ENCODE measurements around the gene RUNX1. TPM values are rescaled to one million over a fixed set of nuclear protein-coding genes. Genes with fewer than 3 reads are reported as not detected.

The RUNX1 gene
- total and polyA plus RNA-seq, 2 of the 13 experiments (the other 11 are each of a cell fraction or from before 2014, with no cell fraction given), result 5.4 to 6.4 TPM

DNA sequence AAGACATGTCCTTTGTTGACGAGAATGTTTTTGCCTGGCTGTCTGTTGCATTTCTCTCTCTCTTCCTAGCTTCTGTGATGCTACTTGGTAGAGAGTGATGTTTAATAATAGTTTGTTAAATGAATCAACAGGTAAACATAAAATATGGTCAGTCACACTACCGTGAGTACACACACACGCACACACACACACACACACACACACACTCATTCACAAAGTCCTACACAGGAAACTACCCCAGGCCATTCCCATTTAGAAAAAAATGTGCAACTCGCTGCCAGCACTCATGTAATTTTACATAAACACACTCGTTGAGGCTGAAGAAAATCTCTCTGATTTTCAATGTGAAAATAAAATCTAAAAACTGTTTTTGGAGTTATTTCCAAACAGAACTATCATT lies 38.7 kb downstream of the RUNX1 start:
- Histone ChIP-seq H2AFZ (ENCODE audit: low read length) (no peak overlapping the region), H3K4me3 (replicated peaks in 1 of 3; ENCODE audit: insufficient read depth in 1 of 3, low read depth in 2 of 3, low read length in 3 of 3) (no peak overlapping the region), H3K27ac (ENCODE audit: extremely low read length, insufficient read depth, low read length) (no peak overlapping the region), H3K79me2 (ENCODE audit: insufficient read depth, low read length) (no peaks in the 10 kb centered on the region), H3K4me2 (ENCODE audit: low read depth, low read length) (no peak overlapping the region), H3K4me1 (ENCODE audit: insufficient read depth, low read length) (peaks cover 24% of the 10 kb centered on the region), H3K27me3 (ENCODE audit: control insufficient read depth in 1 of 2, insufficient read depth in 2 of 2, low read length in 2 of 2) (no peaks in the 10 kb centered on the region), H3K9me3 (ENCODE audit: low read length) (no peaks in the 10 kb centered on the region), H3K36me3 (replicated peaks in 1 of 2; ENCODE audit: control insufficient read depth in 1 of 2, insufficient read depth in 2 of 2, low read length in 2 of 2) (no peaks in the 10 kb centered on the region), H3K9ac (ENCODE audit: insufficient read depth, low read depth, low read length) (no peak overlapping the region), H4K20me1 (ENCODE audit: insufficient read depth, low read length) (no peaks in the 10 kb centered on the region)
- FAIRE-seq (no peak), ATAC-seq (no peak), DNase-seq (ENCODE audit: low spot score) (no peak)
- in situ Hi-C loops (cut with HindIII; ENCODE audit: extremely low pct_ligation_motif_present, low pct_unique_long_range_greater_than_20kb), result no loop called here
- POLR2A ChIA-PET, result no interaction called here
- CTCF ChIA-PET (ENCODE audit: low intra/inter-chr PET ratio, low total read pairs), result no interaction called here
- 75% methylated on average over 5 of the region's 5 CpGs for WGBS (ENCODE audit: low lambda C conversion rate)
- intact Hi-C loops (cut with micrococcal nuclease; ENCODE audit: unreplicated experiment), result no loop called here
- BruUV-seq (replicated peaks), result no TSS peak
- TF ChIP-seq, protein P1, sequence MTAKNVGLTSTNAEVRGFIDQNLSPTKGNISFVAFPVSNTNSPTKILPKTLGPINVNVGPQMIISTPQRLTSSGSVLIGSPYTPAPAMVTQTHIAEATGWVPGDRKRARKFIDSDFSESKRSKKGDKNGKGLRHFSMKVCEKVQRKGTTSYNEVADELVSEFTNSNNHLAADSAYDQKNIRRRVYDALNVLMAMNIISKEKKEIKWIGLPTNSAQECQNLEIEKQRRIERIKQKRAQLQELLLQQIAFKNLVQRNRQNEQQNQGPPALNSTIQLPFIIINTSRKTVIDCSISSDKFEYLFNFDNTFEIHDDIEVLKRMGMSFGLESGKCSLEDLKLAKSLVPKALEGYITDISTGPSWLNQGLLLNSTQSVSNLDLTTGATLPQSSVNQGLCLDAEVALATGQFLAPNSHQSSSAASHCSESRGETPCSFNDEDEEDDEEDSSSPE (CRISPR knock-in tag; IDR thresholded peaks at IDR 0.05), result no peak

DNA sequence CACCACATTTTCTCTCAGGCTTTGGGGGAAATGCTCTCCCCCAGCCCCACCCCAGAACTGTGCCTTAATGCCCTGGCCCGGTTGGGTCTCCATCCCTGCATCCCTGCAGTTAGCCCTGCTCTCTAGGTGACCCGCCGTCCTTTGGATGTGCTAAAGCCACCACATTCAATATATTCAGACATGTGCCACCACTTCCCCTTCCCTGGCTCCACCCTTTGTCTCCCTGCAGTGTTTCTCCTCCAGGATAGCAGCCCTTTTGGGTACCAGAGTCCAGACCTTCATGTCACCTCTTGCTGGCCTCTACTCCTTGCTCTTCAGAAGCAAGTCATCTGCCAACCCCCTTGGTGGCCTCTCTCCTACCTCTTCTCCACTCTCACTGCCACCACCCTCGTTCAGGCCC lies 41.8 kb downstream of the RUNX1 start:
- intact Hi-C loops (cut with micrococcal nuclease; ENCODE audit: unreplicated experiment) (no loop called here), in situ Hi-C loops (cut with HindIII; ENCODE audit: extremely low pct_ligation_motif_present, low pct_unique_long_range_greater_than_20kb) (no loop called here)
- no peaks in the 10 kb centered on the region for H4K20me1 ChIP-seq (ENCODE audit: insufficient read depth, low read length)
- FAIRE-seq, result no peak
- H3K9me3 ChIP-seq (ENCODE audit: low read length), result no peaks in the 10 kb centered on the region
- H3K27me3 ChIP-seq (ENCODE audit: control insufficient read depth in 1 of 2, insufficient read depth in 2 of 2, low read length in 2 of 2), result no peaks in the 10 kb centered on the region
- H3K4me1 ChIP-seq (ENCODE audit: insufficient read depth, low read length), result peaks cover 10% of the 10 kb centered on the region; the same call in 1 of the 2 replicates
- H3K4me2 ChIP-seq (ENCODE audit: low read depth, low read length), result no peak overlapping the region
- no peaks in the 10 kb centered on the region for H3K79me2 ChIP-seq (ENCODE audit: insufficient read depth, low read length)
- no peak for ATAC-seq
- 79% methylated on average over 4 of the region's 4 CpGs for WGBS (ENCODE audit: low lambda C conversion rate)
- H3K27ac ChIP-seq (ENCODE audit: extremely low read length, insufficient read depth, low read length), result no peak overlapping the region
- no TSS peak for BruUV-seq (replicated peaks)
- H3K36me3 ChIP-seq (replicated peaks in 1 of 2; ENCODE audit: control insufficient read depth in 1 of 2, insufficient read depth in 2 of 2, low read length in 2 of 2), result no peaks in the 10 kb centered on the region
- no peak overlapping the region for H3K9ac ChIP-seq (ENCODE audit: insufficient read depth, low read depth, low read length)
- no peak overlapping the region for H3K4me3 ChIP-seq (replicated peaks in 1 of 3; ENCODE audit: insufficient read depth in 1 of 3, low read depth in 2 of 3, low read length in 3 of 3)
- ChIA-PET POLR2A (no interaction called here), CTCF (ENCODE audit: low intra/inter-chr PET ratio, low total read pairs) (no interaction called here)
- H2AFZ ChIP-seq (ENCODE audit: low read length), result no peak overlapping the region
- no peak for DNase-seq (ENCODE audit: low spot score)
- TF ChIP-seq, protein P2, sequence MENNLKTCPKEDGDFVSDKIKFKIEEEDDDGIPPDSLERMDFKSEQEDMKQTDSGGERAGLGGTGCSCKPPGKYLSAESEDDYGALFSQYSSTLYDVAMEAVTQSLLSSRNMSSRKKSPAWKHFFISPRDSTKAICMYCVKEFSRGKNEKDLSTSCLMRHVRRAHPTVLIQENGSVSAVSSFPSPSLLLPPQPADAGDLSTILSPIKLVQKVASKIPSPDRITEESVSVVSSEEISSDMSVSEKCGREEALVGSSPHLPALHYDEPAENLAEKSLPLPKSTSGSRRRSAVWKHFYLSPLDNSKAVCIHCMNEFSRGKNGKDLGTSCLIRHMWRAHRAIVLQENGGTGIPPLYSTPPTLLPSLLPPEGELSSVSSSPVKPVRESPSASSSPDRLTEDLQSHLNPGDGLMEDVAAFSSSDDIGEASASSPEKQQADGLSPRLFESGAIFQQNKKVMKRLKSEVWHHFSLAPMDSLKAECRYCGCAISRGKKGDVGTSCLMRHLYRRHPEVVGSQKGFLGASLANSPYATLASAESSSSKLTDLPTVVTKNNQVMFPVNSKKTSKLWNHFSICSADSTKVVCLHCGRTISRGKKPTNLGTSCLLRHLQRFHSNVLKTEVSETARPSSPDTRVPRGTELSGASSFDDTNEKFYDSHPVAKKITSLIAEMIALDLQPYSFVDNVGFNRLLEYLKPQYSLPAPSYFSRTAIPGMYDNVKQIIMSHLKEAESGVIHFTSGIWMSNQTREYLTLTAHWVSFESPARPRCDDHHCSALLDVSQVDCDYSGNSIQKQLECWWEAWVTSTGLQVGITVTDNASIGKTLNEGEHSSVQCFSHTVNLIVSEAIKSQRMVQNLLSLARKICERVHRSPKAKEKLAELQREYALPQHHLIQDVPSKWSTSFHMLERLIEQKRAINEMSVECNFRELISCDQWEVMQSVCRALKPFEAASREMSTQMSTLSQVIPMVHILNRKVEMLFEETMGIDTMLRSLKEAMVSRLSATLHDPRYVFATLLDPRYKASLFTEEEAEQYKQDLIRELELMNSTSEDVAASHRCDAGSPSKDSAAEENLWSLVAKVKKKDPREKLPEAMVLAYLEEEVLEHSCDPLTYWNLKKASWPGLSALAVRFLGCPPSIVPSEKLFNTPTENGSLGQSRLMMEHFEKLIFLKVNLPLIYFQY (CRISPR knock-in tag; IDR thresholded peaks at IDR 0.05; ENCODE audit: borderline replicate concordance), result no peak
- TF ChIP-seq KDM5A (IDR thresholded peaks at IDR 0.05; ENCODE audit: borderline replicate concordance, low read length), result no peak
- TF ChIP-seq ZNF484 (CRISPR knock-in tag; IDR thresholded peaks at IDR 0.05; ENCODE audit: borderline replicate concordance, low read depth), result no peak
- no peak for TF ChIP-seq NAIF1 (CRISPR knock-in tag; IDR thresholded peaks at IDR 0.05; ENCODE audit: borderline replicate concordance)
- no peak for TF ChIP-seq PHF8 (CRISPR knock-in tag; IDR thresholded peaks at IDR 0.05)
- TF ChIP-seq, protein P3, sequence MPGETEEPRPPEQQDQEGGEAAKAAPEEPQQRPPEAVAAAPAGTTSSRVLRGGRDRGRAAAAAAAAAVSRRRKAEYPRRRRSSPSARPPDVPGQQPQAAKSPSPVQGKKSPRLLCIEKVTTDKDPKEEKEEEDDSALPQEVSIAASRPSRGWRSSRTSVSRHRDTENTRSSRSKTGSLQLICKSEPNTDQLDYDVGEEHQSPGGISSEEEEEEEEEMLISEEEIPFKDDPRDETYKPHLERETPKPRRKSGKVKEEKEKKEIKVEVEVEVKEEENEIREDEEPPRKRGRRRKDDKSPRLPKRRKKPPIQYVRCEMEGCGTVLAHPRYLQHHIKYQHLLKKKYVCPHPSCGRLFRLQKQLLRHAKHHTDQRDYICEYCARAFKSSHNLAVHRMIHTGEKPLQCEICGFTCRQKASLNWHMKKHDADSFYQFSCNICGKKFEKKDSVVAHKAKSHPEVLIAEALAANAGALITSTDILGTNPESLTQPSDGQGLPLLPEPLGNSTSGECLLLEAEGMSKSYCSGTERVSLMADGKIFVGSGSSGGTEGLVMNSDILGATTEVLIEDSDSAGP (CRISPR knock-in tag; IDR thresholded peaks at IDR 0.05; ENCODE audit: borderline replicate concordance), result no peak
- TF ChIP-seq ERF (CRISPR knock-in tag; IDR thresholded peaks at IDR 0.05), result no peak
- TF ChIP-seq ZNF724P (CRISPR knock-in tag; IDR thresholded peaks at IDR 0.05; ENCODE audit: borderline replicate concordance), result no peak

Measured in HepG2 (cell line).